Muscle layer of duodenum (tissue), 2 donors: ENCODE measurements around the gene TUBAL3.
"Not testable (repeated sequence)": the region's sequence is repeated elsewhere in the genome, so short reads cannot be mapped to it uniquely, and the experiment has no call there.

Experiments used
- H3K27ac ChIP-seq: one replicate; pipeline ENCODE4 v1.7.0; 2013; ENCODE audit warnings: mild to moderate bottlenecking, low read length
- H3K27me3 ChIP-seq: one replicate; pipeline ENCODE4 v1.7.0; 2013; ENCODE audit warnings: low read depth, mild to moderate bottlenecking, control low read depth, low read length
- H3K36me3 ChIP-seq, 2 donors: one replicate each; pipeline ENCODE4 v1.7.0; 2013; ENCODE audit warnings: low read length in 2 of 2, control low read depth in 1 of 2, mild to moderate bottlenecking in 1 of 2; ENCODE audit not compliant: insufficient read depth in 2 of 2, control insufficient read depth in 1 of 2
- H3K4me1 ChIP-seq, 2 donors: one replicate each; pipeline ENCODE4 v1.7.0; 2013; ENCODE audit warnings: low read length in 2 of 2, mild to moderate bottlenecking in 2 of 2, control low read depth in 1 of 2, moderate library complexity in 1 of 2; ENCODE audit not compliant: insufficient read depth in 2 of 2, control insufficient read depth in 1 of 2
- H3K4me3 ChIP-seq, 2 donors: one replicate each; pipeline ENCODE4 v1.7.0; 2013; ENCODE audit warnings: low read length in 2 of 2, low read depth in 1 of 2, mild to moderate bottlenecking in 1 of 2
- H3K9me3 ChIP-seq, 2 donors: one replicate each; pipeline ENCODE4 v1.7.0; 2013; ENCODE audit warnings: low read length in 2 of 2, control low read depth in 1 of 2, mild to moderate bottlenecking in 1 of 2; ENCODE audit not compliant: control insufficient read depth in 1 of 2
- donor health status: healthy.

The TUBAL3 gene

DNA sequence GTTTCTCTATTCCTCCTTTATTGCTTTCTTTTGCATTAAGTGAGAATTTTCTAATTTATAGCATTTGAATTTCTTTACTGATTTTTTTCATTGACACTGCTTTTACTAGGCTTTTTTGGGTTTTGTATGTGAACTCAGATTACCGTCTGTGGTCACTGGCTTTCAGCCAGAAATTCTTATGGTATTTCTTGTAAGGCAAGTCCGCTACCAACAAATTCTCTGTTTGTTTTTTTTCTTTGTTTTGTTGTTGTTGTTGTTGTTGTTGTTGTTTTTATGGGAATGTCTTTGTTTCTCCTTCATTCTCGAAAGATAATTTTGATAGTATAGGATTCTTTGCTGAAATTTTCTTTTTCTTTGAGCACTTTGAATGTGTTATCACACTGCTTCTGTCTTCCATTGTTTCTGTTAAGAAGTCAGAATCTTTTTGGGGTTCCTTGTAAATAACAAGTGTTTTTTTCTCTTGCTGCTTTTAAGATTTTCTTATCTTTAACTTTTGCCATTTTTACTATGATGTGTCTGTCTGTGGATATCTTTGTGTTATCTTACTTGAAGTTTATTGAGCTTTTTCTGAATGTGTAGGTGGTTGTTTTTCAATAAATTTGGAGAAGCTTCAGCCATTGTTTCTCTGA is 15.0 kb upstream of the TUBAL3 start:
- Histone ChIP-seq H3K4me3 (no peak overlapping the region), H3K27ac (no peak overlapping the region), H3K27me3 (no peaks in the 10 kb centered on the region)

DNA sequence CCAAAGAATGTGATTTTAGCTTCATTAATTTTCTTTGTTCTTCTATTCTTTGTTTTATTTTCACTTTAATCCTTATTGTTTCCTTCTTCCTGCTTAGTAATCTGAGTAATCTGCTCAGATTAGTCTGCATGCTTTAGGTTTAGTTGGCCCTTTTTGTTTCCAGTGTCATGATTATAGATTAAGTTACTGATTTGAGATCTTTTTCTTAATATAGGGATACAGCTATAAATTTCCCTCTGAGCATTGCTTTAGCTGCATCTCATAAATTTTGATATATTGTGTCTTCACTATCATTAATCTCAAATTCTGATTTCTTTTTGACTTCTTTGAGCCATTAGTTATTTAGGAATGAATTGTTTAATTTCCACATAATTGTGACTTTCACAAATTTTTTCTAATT is 14.0 kb upstream of the TUBAL3 start:
- H3K36me3 ChIP-seq = no peaks in the 10 kb centered on the region
- H3K9me3 ChIP-seq = no peaks in the 10 kb centered on the region
- H3K4me1 ChIP-seq = no peaks in the 10 kb centered on the region
- H3K4me3 ChIP-seq = no peak overlapping the region
- H3K27me3 ChIP-seq = no peaks in the 10 kb centered on the region
- no peak overlapping the region for H3K27ac ChIP-seq

More for the DNA sequence above, 15.0 kb upstream of the TUBAL3 start:
- Histone ChIP-seq H3K36me3 (no peaks in the 10 kb centered on the region), H3K9me3 (no peaks in the 10 kb centered on the region), H3K4me1 (peaks cover 0 to 4% of the 10 kb centered on the region in 2 donors)

GRCh38 chr10:5416981-5417380 is 12.4 kb upstream of the TUBAL3 start:
- Histone ChIP-seq H3K36me3 (no peaks in the 10 kb centered on the region), H3K27me3 (no peaks in the 10 kb centered on the region), H3K9me3 (no peaks in the 10 kb centered on the region), H3K4me3 (no peak overlapping the region), H3K27ac (no peak overlapping the region), H3K4me1 (no peaks in the 10 kb centered on the region)

DNA sequence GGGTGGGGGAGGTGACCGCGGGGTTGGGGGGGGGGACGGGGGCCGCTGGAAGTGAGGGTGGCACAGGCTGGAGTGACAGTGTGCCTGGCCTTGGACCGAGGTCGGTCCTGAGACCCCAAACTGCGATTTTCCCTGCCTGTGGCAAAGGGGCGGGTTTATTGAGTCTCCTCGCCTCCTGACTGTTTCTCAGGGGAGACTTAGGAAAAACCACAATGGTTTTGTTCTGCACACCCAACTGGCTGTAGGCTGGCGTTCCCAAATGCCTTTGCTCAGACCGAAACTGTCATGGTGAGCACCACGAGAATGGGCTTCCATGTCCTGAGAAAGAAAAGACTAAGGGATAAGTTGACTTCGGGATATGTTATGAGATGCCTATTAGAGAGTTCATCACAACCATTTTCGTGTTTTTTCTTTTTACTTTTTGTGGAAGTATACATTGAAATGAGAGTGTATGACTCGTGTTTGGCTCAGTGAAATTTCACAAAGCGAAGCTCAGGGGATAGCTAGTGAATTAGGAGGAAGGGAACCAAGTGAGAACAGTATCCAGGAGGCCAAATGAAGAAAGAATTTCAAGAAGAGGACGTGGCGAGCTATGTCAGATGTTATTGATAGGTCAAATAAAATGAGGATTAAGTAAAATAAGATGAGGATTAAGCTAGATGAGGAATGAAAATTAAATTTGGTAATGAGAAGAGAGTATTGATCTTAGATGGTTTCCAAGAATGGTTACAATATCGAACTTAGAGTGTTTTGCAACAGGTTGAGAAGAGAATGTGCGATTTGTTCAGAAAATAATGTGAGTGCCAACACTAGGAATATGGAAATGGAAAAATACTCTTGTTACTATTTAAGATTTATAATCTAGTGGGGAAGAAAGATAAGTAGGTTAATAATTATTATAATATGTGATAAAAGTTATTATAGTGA is 8.6 kb upstream of the TUBAL3 start:
- peak overlapping the region; percentile 77 to 91 for H3K4me3 ChIP-seq
- no peaks in the 10 kb centered on the region for H3K27me3 ChIP-seq
- no peaks in the 10 kb centered on the region for H3K36me3 ChIP-seq
- no peaks in the 10 kb centered on the region for H3K4me1 ChIP-seq
- no peaks in the 10 kb centered on the region for H3K9me3 ChIP-seq
- H3K27ac ChIP-seq = peak overlapping the region; percentile 50

DNA sequence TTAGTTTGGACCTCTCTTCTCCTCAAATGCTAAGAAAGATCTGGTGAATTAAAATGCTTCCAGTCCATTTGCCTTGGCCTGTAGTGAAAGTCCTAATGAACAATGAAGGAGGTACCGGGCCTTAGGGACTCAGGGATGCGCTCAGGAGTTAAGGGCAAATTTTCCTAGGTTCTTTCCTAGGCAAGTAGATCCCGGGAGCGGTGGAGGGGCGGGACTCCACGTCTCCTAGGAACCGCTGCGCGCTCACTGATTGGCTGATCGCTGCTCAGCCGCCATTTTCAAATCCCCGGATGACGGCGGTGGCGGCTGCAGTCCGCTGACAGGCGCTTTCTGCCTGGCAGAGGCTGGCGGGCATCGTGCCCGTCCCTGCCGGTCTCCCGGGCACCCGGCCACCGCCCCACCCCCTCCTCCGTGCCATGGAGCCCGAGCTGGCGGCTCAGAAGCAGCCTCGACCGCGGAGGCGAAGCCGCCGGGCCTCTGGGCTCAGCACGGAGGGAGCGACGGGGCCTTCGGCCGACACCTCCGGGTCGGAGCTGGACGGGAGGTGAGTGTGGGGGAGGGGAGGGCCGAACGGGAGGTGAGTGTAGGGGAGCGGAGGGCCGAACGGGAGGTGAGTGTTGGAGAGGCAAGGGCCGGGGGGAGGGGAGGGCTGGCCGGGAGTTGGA is 7.8 kb upstream of the TUBAL3 start, which contains the start of gene NET1:
Gene NET1, plus strand, starts transcription at position 281 of the 665 bp plus-strand sequence. Its CDS starts 136 bp downstream, at position 417.
- no peaks in the 10 kb centered on the region for H3K27me3 ChIP-seq
- peak within 1 kb of the TSS; percentile 50 for H3K27ac ChIP-seq
- H3K9me3 ChIP-seq = no peaks in the 10 kb centered on the region
- no peaks in the 10 kb centered on the region for H3K36me3 ChIP-seq
- peak within 1 kb of the TSS; percentile 77 to 91 for H3K4me3 ChIP-seq
- H3K4me1 ChIP-seq = no peaks in the 10 kb centered on the region

GRCh38 chr10:5411941-5412276 is 7.3 kb upstream of the TUBAL3 start:
- H3K27ac ChIP-seq = no peak overlapping the region
- H3K4me3 ChIP-seq = peak overlapping the region; percentile 72 to 91
- H3K36me3 ChIP-seq = no peaks in the 10 kb centered on the region
- H3K9me3 ChIP-seq = no peaks in the 10 kb centered on the region
- no peaks in the 10 kb centered on the region for H3K27me3 ChIP-seq
- H3K4me1 ChIP-seq = no peaks in the 10 kb centered on the region

GRCh38 chr10:5410787-5411186 is 6.2 kb upstream of the TUBAL3 start:
- H3K4me1 ChIP-seq, H3K9me3 ChIP-seq, H3K4me3 ChIP-seq, H3K27me3 ChIP-seq, H3K36me3 ChIP-seq, H3K27ac ChIP-seq: not testable (repeated sequence)

DNA sequence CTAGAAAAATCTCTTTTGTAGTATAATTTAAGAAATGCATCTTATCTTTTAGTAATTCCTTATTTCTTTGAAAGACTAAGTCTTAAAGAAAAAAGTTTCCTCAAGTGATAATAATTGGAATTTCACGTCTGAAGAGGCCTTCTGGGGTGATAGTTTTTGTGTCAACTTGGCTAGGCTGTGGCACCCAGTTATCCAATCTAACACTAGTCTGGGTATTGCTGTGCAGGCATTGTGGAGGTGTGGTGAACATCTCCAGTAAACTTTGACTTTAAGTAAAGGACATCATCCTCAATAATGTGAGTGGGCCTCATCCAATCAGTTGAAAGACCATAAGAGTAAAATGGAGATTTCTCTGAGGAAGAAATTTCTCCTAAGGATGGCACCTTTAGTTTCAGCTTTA is 2.3 kb upstream of the TUBAL3 start:
- Histone ChIP-seq H3K27ac (no peak overlapping the region), H3K27me3 (no peaks in the 10 kb centered on the region), H3K4me1 (no peaks in the 10 kb centered on the region), H3K9me3 (no peaks in the 10 kb centered on the region), H3K36me3 (no peaks in the 10 kb centered on the region), H3K4me3 (no peak overlapping the region)

DNA sequence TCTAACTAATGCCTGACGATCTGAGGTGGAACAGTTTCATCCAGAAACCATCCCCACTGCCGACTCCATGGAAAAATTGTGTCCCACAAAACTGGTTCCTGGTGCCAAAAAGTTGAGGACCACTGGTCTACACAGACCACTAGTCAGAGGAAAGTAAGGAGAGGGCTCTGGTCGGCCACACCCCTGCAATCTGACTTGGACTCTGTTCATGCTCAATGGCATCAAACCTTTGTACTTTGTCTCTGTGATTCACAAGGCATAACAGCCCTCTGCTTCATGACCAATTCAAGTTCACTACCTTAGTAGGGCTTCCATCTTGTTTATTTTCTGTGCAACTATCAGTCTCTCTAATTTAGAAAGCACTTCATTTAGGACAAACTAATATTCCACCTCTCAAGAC is 1.8 kb downstream of the TUBAL3 start:
- Histone ChIP-seq H3K36me3 (no peaks in the 10 kb centered on the region), H3K4me1 (no peaks in the 10 kb centered on the region), H3K4me3 (no peak overlapping the region), H3K9me3 (no peaks in the 10 kb centered on the region), H3K27ac (no peak overlapping the region), H3K27me3 (no peaks in the 10 kb centered on the region)

DNA sequence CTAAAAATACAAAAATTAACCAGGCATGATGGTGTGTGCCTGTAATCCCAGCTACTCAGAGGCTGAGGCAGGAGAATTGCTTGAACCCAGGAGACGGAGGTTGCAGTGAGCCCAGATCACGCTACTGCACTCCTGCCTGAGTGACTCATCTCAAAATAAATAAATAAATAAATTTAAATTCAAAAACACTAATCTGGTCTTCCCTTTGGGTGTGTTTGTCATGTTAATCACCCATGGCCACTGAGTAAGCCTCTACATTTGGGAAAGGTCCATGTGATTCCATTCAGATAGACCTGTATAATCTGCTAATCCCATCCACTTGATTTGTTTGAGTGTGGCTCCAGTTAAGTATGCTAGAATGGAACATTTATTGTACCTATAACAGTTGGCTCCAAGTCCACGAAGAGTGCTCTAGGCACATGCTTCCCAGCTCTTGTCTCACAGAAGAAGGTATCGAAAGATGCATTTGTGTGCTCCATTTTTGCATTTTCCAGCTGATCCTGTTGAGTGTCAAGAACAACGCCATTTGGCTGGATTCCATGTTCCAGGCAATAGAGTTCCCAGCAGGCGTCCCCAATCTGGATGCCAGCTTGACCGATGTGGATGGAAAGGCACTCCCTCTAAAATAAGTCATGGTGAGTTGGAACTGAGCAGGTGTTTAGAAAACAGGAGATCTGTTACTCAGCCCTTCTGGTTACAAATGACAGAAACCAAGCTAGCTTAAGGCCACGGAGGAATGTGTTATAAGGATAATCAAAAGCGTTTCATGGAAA is 4.0 kb downstream of the TUBAL3 start:
- H3K4me1 ChIP-seq = no peaks in the 10 kb centered on the region
- no peak overlapping the region for H3K4me3 ChIP-seq
- no peaks in the 10 kb centered on the region for H3K36me3 ChIP-seq
- H3K27ac ChIP-seq = no peak overlapping the region
- H3K9me3 ChIP-seq = no peaks in the 10 kb centered on the region
- no peaks in the 10 kb centered on the region for H3K27me3 ChIP-seq

- no peaks in the 10 kb centered on the region for H3K4me1 ChIP-seq
- no peaks in the 10 kb centered on the region for H3K9me3 ChIP-seq
- no peaks in the 10 kb centered on the region for H3K36me3 ChIP-seq
- no peak overlapping the region for H3K4me3 ChIP-seq
- H3K27ac ChIP-seq = no peak overlapping the region
- no peaks in the 10 kb centered on the region for H3K27me3 ChIP-seq
Measured at GRCh38 chr10:5399332-5399731, 5.3 kb downstream of the TUBAL3 start.
